ENCODE data around the gene TRERF1. TPM values are rescaled to one million over a fixed set of nuclear protein-coding genes. Genes with fewer than 3 reads are reported as not detected.
A peak's percentile ranks its signal among the peaks of the same experiment; 100 is the strongest.

The TRERF1 gene
- total RNA-seq, 1 experiment from 2014 or later = 13.9 TPM

DNA sequence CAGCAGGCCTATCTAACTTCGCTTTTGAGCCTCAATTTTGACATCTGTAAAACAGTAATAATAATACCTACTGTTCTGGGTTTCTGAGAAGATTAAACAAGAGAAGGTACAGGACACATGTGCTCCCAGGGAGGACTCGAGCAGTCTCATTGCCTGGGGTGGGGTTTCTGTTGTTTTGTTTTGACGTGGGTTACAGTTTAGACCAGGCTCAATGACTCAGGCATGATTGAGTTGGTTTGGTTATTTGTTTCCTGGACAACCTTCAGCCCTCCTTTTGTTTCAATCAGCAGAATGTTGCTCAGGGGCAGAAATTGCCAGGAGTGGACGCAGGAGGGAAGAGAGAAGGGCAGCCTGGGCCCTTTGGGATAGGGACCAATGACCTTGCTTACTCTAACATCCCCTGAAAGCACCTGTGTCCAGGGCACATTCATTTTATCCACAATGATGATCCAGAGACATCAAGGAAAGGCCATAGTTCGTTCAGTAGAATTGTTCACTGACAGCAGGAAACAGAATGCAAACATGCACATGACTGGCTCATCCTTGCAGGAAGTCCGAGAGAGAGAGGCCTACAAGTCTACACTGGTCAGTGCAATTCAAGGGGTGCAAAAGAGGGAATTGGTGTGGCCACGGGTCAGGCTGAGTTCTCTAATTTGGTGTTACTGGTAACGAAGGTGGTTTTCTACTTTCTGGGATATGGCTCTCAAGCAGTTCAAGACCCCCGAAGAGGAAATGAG, 159.6 kb downstream of the TRERF1 start:
- Histone ChIP-seq H3K9me3 (ENCODE audit: low read length) (no peaks in the 10 kb centered on the region), H3K27me3 (ENCODE audit: low read length) (no peaks in the 10 kb centered on the region), H3K79me2 (ENCODE audit: low read length) (peaks cover 57% of the 10 kb centered on the region), H3K27ac (ENCODE audit: low read length) (peak overlapping the region; percentile 96), H3F3A (ENCODE audit: low read length, unreplicated experiment) (peaks cover 3% of the 10 kb centered on the region), H2AFZ (ENCODE audit: low read length) (no peak overlapping the region), H4K20me1 (ENCODE audit: low read length) (no peaks in the 10 kb centered on the region), H3K9ac (ENCODE audit: low read length) (peak overlapping the region; percentile 75), H3K36me3 (ENCODE audit: low read depth, low read length) (peaks cover 8% of the 10 kb centered on the region; the same call in 1 of the 2 replicates), H3K4me1 (ENCODE audit: insufficient read depth, low read length) (peaks cover 55% of the 10 kb centered on the region), H3K4me3 (ENCODE audit: low read length) (no peak overlapping the region), H3K9me2 (replicated peaks; ENCODE audit: low read length) (no peaks in the 10 kb centered on the region), H3K4me2 (ENCODE audit: low read length) (peak overlapping the region; percentile 55)
- BruUV-seq (replicated peaks) = no TSS peak
- ChIA-PET CTCF (interaction anchor here (0.7 kb wide), 1 partner anchor 255 kb away, joined by 7 read pairs; no protein-coding TSS in a partner anchor), POLR2A (ENCODE audit: unreplicated experiment) (no interaction called here)
- DNase-seq (peak; percentile 87), ATAC-seq (peak; percentile 45)
- TF ChIP-seq EZH2 (IDR thresholded peaks at IDR 0.05; ENCODE audit: low read length, unreplicated experiment) (no peak), EZH2phosphoT487 (IDR thresholded peaks at IDR 0.05; ENCODE audit: borderline replicate concordance, low read length) (no peak)
- TF ChIP-seq, protein P1, sequence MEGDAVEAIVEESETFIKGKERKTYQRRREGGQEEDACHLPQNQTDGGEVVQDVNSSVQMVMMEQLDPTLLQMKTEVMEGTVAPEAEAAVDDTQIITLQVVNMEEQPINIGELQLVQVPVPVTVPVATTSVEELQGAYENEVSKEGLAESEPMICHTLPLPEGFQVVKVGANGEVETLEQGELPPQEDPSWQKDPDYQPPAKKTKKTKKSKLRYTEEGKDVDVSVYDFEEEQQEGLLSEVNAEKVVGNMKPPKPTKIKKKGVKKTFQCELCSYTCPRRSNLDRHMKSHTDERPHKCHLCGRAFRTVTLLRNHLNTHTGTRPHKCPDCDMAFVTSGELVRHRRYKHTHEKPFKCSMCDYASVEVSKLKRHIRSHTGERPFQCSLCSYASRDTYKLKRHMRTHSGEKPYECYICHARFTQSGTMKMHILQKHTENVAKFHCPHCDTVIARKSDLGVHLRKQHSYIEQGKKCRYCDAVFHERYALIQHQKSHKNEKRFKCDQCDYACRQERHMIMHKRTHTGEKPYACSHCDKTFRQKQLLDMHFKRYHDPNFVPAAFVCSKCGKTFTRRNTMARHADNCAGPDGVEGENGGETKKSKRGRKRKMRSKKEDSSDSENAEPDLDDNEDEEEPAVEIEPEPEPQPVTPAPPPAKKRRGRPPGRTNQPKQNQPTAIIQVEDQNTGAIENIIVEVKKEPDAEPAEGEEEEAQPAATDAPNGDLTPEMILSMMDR (conservative IDR thresholded peaks at IDR 0.05; ENCODE audit: low read depth, low read length) = no peak
- intact Hi-C loops (cut with micrococcal nuclease) = no loop called here

GRCh38 chr6:42287756-42288155, 164.0 kb downstream of the TRERF1 start:
- no peak overlapping the region for H2AFZ ChIP-seq (ENCODE audit: low read length)
- POLR2A ChIA-PET (ENCODE audit: unreplicated experiment) = no interaction called here
- CTCF ChIA-PET = no interaction called here
- intact Hi-C loops (cut with micrococcal nuclease) = no loop called here
- H3K27ac ChIP-seq (ENCODE audit: low read length) = no peak overlapping the region
- no peak overlapping the region for H3K4me2 ChIP-seq (ENCODE audit: low read length)
- no peak overlapping the region for H3K4me3 ChIP-seq (ENCODE audit: low read length)
- TF ChIP-seq EZH2phosphoT487 (IDR thresholded peaks at IDR 0.05; ENCODE audit: borderline replicate concordance, low read length) (no peak), EZH2 (IDR thresholded peaks at IDR 0.05; ENCODE audit: low read length, unreplicated experiment) (no peak)
- TF ChIP-seq, protein P1 (conservative IDR thresholded peaks at IDR 0.05; ENCODE audit: low read depth, low read length) = no peak
- H3K79me2 ChIP-seq (ENCODE audit: low read length) = peaks cover 28% of the 10 kb centered on the region
- H3K9ac ChIP-seq (ENCODE audit: low read length) = no peak overlapping the region
- no peaks in the 10 kb centered on the region for H4K20me1 ChIP-seq (ENCODE audit: low read length)
- no peaks in the 10 kb centered on the region for H3K9me2 ChIP-seq (replicated peaks; ENCODE audit: low read length)
- no peaks in the 10 kb centered on the region for H3F3A ChIP-seq (ENCODE audit: low read length, unreplicated experiment)
- H3K36me3 ChIP-seq (ENCODE audit: low read depth, low read length) = peaks cover 4% of the 10 kb centered on the region; the same call in 1 of the 2 replicates
- BruUV-seq (replicated peaks) = no TSS peak
- ATAC-seq = no peak
- no peak for DNase-seq
- no peaks in the 10 kb centered on the region for H3K9me3 ChIP-seq (ENCODE audit: low read length)
- peaks cover 12% of the 10 kb centered on the region for H3K4me1 ChIP-seq (ENCODE audit: insufficient read depth, low read length)
- H3K27me3 ChIP-seq (ENCODE audit: low read length) = no peaks in the 10 kb centered on the region

DNA sequence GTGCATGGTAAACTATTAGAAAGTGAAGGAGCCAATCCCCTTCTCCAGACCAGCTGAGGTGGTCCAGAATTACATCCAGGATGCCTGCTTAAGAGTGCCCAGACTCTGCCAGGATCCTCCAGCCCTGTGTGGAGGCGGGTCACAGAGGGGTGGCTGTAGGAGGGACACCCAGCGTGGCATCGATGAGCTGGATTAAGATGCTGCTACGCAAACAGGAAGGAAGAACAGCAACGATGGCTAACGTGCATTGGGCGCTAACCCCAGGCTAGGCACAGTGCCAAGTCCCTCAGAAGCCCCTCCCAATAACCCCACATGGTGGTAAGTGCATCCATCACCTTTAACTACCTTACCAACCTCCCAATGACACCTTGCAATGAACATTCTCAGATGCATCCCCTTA, 170.2 kb downstream of the TRERF1 start:
- intact Hi-C loops (cut with micrococcal nuclease) = no loop called here
- no peak overlapping the region for H3K27ac ChIP-seq (ENCODE audit: low read length)
- H3K4me1 ChIP-seq (ENCODE audit: insufficient read depth, low read length) = peaks cover 35% of the 10 kb centered on the region
- H3K27me3 ChIP-seq (ENCODE audit: low read length) = no peaks in the 10 kb centered on the region
- H3F3A ChIP-seq (ENCODE audit: low read length, unreplicated experiment) = no peaks in the 10 kb centered on the region
- BruUV-seq (replicated peaks) = no TSS peak
- H3K9me2 ChIP-seq (replicated peaks; ENCODE audit: low read length) = no peaks in the 10 kb centered on the region
- ATAC-seq (no peak), DNase-seq (no peak)
- no peak overlapping the region for H2AFZ ChIP-seq (ENCODE audit: low read length)
- no peak overlapping the region for H3K4me3 ChIP-seq (ENCODE audit: low read length)
- peaks cover 19% of the 10 kb centered on the region for H3K79me2 ChIP-seq (ENCODE audit: low read length)
- ChIA-PET POLR2A (ENCODE audit: unreplicated experiment) (no interaction called here), CTCF (no interaction called here)
- H4K20me1 ChIP-seq (ENCODE audit: low read length) = no peaks in the 10 kb centered on the region
- H3K4me2 ChIP-seq (ENCODE audit: low read length) = no peak overlapping the region
- H3K9me3 ChIP-seq (ENCODE audit: low read length) = no peaks in the 10 kb centered on the region
- TF ChIP-seq, protein P1 (conservative IDR thresholded peaks at IDR 0.05; ENCODE audit: low read depth, low read length) = no peak
- TF ChIP-seq EZH2phosphoT487 (IDR thresholded peaks at IDR 0.05; ENCODE audit: borderline replicate concordance, low read length) = no peak
- H3K9ac ChIP-seq (ENCODE audit: low read length) = no peak overlapping the region
- no peaks in the 10 kb centered on the region for H3K36me3 ChIP-seq (ENCODE audit: low read depth, low read length)
